Heart left ventricle (tissue), 13 donors: ENCODE measurements around the gene SCAP.

ENCODE experiments used
- POLR2A ChIP-seq, 2 donors: fragments of 450-650 bp; IDR thresholded peaks; one replicate each; pipeline ENCODE4 v1.6.1; 2017; ENCODE audit warnings: antibody characterized with exemption in 2 of 2, mild to moderate bottlenecking in 2 of 2, moderate library complexity in 2 of 2
- TF ChIP-seq, protein P1 (sequence below), 12 donors: fragments of 200-600 bp; sonication (generic) in 4 of 12; IDR thresholded peaks; one replicate each; pipeline versions ENCODE4 v1.5.0 to v1.8.0; 2018 to 2022; ENCODE audit warnings: antibody characterized with exemption in 12 of 12, mild to moderate bottlenecking in 5 of 12
- donor health status: ischemic (EF 13 %, LVEDD 7.1; RV severe dilation, severe dysfunction).
- donor health status: DM: no; HTN: yes; CAD: no.
- donor health status: DM: no; HTN: no; CAD: no.
- donor health status: ischemic (EF 25% LVEDD 6.9; RV normal size, moderate dysfunction).
- donor health status: ischemic (EF 25% LVEDD 5.7; RV mildly dilated, moderate dysfunction).
- donor health status: ischemic (EF 35%, LVEDD 5.7; RV mildly dilated, moderate dysfunction).
- donor health status: nonischemic (EF 11% LVEDD 7.7; RV severe dilation, severe dysfunction).
- donor health status: DM: yes; HTN: yes; CAD: no.
- donor health status: PGD.
- donor health status: ischemic (EF 29% LVEDD 5.4; RV normal size, mild dysfunction).
- donor health status: nonischemic (EF 23%, LVEDD 6.1; RV moderate dilation, normal function).

DNA sequence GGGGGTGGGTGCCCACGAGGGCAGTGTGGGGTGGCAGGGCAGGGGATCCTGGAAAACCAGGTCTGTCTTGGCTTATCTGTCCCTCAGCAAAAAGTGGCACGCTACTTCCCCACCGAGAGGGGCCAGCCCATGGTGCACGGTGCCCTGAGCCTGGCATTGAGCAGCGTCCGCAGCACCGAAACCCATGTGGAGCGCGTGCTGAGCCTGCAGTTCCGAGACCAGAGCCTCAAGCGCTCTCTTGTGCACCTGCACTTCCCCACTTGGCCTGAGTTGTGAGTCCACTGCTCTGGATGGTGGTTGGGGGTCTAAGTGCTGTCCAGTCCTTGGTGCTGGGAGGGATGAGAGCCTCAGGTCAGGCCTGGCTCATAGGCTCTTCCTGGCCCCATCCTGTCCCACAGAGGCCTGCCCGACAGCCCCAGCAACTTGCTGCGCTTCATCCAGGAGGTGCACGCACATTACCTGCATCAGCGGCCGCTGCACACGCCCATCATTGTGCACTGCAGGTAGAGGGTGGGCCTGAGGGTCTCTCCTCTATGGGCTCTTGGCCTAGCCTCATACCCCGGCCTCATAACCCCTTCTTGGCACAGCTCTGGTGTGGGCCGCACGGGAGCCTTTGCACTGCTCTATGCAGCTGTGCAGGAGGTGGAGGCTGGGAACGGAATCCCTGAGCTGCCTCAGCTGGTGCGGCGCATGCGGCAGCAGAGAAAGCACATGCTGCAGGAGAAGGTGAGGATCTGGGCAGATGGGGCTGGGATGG, 63.9 kb downstream of the SCAP start:
- TF ChIP-seq, protein P1, sequence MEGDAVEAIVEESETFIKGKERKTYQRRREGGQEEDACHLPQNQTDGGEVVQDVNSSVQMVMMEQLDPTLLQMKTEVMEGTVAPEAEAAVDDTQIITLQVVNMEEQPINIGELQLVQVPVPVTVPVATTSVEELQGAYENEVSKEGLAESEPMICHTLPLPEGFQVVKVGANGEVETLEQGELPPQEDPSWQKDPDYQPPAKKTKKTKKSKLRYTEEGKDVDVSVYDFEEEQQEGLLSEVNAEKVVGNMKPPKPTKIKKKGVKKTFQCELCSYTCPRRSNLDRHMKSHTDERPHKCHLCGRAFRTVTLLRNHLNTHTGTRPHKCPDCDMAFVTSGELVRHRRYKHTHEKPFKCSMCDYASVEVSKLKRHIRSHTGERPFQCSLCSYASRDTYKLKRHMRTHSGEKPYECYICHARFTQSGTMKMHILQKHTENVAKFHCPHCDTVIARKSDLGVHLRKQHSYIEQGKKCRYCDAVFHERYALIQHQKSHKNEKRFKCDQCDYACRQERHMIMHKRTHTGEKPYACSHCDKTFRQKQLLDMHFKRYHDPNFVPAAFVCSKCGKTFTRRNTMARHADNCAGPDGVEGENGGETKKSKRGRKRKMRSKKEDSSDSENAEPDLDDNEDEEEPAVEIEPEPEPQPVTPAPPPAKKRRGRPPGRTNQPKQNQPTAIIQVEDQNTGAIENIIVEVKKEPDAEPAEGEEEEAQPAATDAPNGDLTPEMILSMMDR (IDR thresholded peaks at IDR 0.05) = no peak
- TF ChIP-seq POLR2A (IDR thresholded peaks at IDR 0.05) = no peak
